MM.1S (cell line): Measurements from ENCODE around the gene LPAR5.

Experiments used
- DNase-seq: peaks from one replicate; pipeline ENCODE4 v3.0.0-alpha.2; 2015
- H2AFZ ChIP-seq: fragments of 300-600 bp; sonication (generic); 2 replicates; pipeline ENCODE4 v1.6.0; 2016; ENCODE audit warnings: antibody characterized with exemption, low read length
- H3F3A ChIP-seq: fragments of 300-600 bp; sonication (generic); 2 replicates; pipeline ENCODE4 v1.6.1; 2016; ENCODE audit warnings: mild to moderate bottlenecking, antibody characterized with exemption, low read length, moderate library complexity, mixed read lengths; ENCODE audit not compliant: insufficient read depth
- H3K27ac ChIP-seq: fragments of 300-600 bp; sonication (generic); 2 replicates; pipeline ENCODE4 v1.5.1; 2016; ENCODE audit warnings: mild to moderate bottlenecking, low read length
- H3K27me3 ChIP-seq: fragments of 300-600 bp; sonication (generic); replicated peaks from 2 replicates; pipeline ENCODE4 v1.6.0; 2016; ENCODE audit warnings: low read length; ENCODE audit not compliant: insufficient read depth
- H3K36me3 ChIP-seq: fragments of 300-600 bp; sonication (generic); replicated peaks from 2 replicates; pipeline ENCODE4 v1.6.1; 2016; ENCODE audit warnings: mild to moderate bottlenecking, low read length, mixed read lengths; ENCODE audit not compliant: insufficient read depth
- H3K4me1 ChIP-seq: fragments of 300-600 bp; sonication (generic); 2 replicates; pipeline ENCODE4 v1.6.1; 2016; ENCODE audit warnings: low read length, mixed read lengths
- H3K4me2 ChIP-seq: fragments of 300-600 bp; sonication (generic); 2 replicates; pipeline ENCODE4 v1.6.0; 2016; ENCODE audit warnings: low read depth, low read length
- H3K4me3 ChIP-seq: fragments of 300-600 bp; sonication (generic); 2 replicates; pipeline ENCODE4 v1.5.1; 2016; ENCODE audit warnings: low read length, mixed read lengths
- H3K79me2 ChIP-seq: fragments of 300-600 bp; sonication (generic); 2 replicates; pipeline ENCODE4 v1.6.1; 2016; ENCODE audit warnings: mixed run types, low read length, mixed read lengths
- H3K9ac ChIP-seq: fragments of 300-600 bp; sonication (generic); 2 replicates; pipeline ENCODE4 v1.6.1; 2016; ENCODE audit warnings: low read length, mixed read lengths
- H3K9me2 ChIP-seq: fragments of 300-600 bp; sonication (generic); replicated peaks from 2 replicates; pipeline ENCODE4 v1.6.1; 2016; ENCODE audit warnings: mild to moderate bottlenecking, low read length, mixed read lengths; ENCODE audit not compliant: insufficient read depth
- H3K9me3 ChIP-seq: fragments of 300-600 bp; sonication (generic); replicated peaks from 2 replicates; pipeline ENCODE4 v1.6.1; 2016; ENCODE audit warnings: mild to moderate bottlenecking, low read length, mixed read lengths; ENCODE audit not compliant: insufficient read depth
- H4K20me1 ChIP-seq: fragments of 300-600 bp; sonication (generic); 2 replicates; pipeline ENCODE4 v1.6.1; 2016; ENCODE audit warnings: mild to moderate bottlenecking, low read length, moderate library complexity, mixed read lengths; ENCODE audit not compliant: insufficient read depth
- CTCF ChIP-seq: fragments of 300-600 bp; sonication (generic); IDR thresholded peaks from 2 replicates; pipeline ENCODE4 v1.5.1; 2016; ENCODE audit warnings: antibody characterized with exemption, low read length, mixed read lengths
- EZH2 ChIP-seq: fragments of 300-600 bp; sonication (generic); optimal IDR thresholded peaks from 2 replicates; pipeline ENCODE3; 2017; ENCODE audit warnings: low read depth, mild to moderate bottlenecking, antibody characterized with exemption, low read length, mixed read lengths
- EZH2phosphoT487 ChIP-seq: fragments of 300-600 bp; sonication (generic); IDR thresholded peaks from 2 replicates; pipeline ENCODE4 v1.6.1; 2018; ENCODE audit warnings: antibody characterized with exemption, low read length

Gene LPAR5

GRCh38 chr12:6653987-6654386 is 18.2 kb upstream of the LPAR5 start:
- no peaks in the 10 kb centered on the region for H3K9me3 ChIP-seq
- no peaks in the 10 kb centered on the region for H4K20me1 ChIP-seq
- H3K4me2 ChIP-seq, result no peak overlapping the region
- DNase-seq, result no peak
- H3F3A ChIP-seq, result no peaks in the 10 kb centered on the region
- H3K27ac ChIP-seq, result no peak overlapping the region
- no peaks in the 10 kb centered on the region for H3K79me2 ChIP-seq
- no peaks in the 10 kb centered on the region for H3K27me3 ChIP-seq
- H3K36me3 ChIP-seq, result no peaks in the 10 kb centered on the region
- H3K4me3 ChIP-seq, result no peak overlapping the region
- no peaks in the 10 kb centered on the region for H3K4me1 ChIP-seq
- TF ChIP-seq EZH2phosphoT487, result no peak
- TF ChIP-seq CTCF, result no peak
- no peak for TF ChIP-seq EZH2
- H3K9me2 ChIP-seq, result no peaks in the 10 kb centered on the region
- H3K9ac ChIP-seq, result no peak overlapping the region
- H2AFZ ChIP-seq, result no peak overlapping the region

GRCh38 chr12:6653342-6653741 is 17.6 kb upstream of the LPAR5 start:
- Histone ChIP-seq H4K20me1 (no peaks in the 10 kb centered on the region), H3K27ac (no peak overlapping the region), H3F3A (no peaks in the 10 kb centered on the region), H3K27me3 (no peaks in the 10 kb centered on the region), H3K4me1 (no peaks in the 10 kb centered on the region), H3K9me2 (no peaks in the 10 kb centered on the region), H3K79me2 (no peaks in the 10 kb centered on the region), H3K36me3 (no peaks in the 10 kb centered on the region), H2AFZ (no peak overlapping the region), H3K4me3 (no peak overlapping the region), H3K9me3 (no peaks in the 10 kb centered on the region), H3K4me2 (no peak overlapping the region), H3K9ac (no peak overlapping the region)
- TF ChIP-seq EZH2phosphoT487 (no peak), EZH2 (no peak), CTCF (no peak)
- no peak for DNase-seq

DNA sequence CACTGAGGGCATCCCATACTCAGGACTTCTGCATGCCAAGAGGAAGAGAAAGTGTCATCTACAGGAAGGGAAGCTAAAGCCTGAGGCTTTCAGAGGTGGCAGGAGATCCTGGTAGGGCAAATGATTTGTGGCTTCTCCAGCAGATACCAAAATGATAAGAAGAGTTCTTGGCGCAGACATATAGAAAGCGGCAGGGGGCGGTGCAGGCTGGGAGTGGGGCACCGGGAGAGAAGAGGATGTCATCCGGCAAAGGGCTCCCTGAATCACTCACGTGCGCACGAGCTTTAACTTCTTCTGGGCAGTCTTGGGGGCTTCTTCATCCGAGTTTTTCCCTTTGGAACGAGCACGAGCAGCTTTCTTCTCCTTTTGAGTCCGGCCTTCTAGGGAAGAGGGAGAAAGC is 16.6 kb upstream of the LPAR5 start:
- Histone ChIP-seq H2AFZ (no peak overlapping the region), H3K9me2 (no peaks in the 10 kb centered on the region), H3K79me2 (no peaks in the 10 kb centered on the region), H3K27me3 (no peaks in the 10 kb centered on the region), H3K27ac (no peak overlapping the region), H3K36me3 (no peaks in the 10 kb centered on the region), H3F3A (no peaks in the 10 kb centered on the region), H3K9ac (no peak overlapping the region), H3K4me3 (no peak overlapping the region), H4K20me1 (no peaks in the 10 kb centered on the region), H3K4me1 (no peaks in the 10 kb centered on the region), H3K4me2 (no peak overlapping the region), H3K9me3 (no peaks in the 10 kb centered on the region)
- no peak for DNase-seq
- TF ChIP-seq CTCF (no peak), EZH2phosphoT487 (no peak)
